Fibroblast of lung (primary cell): ENCODE results near the gene MSLN.
"Not testable (repeated sequence)": the region's sequence is repeated elsewhere in the genome, so short reads cannot be mapped to it uniquely, and the experiment has no call there.

Experiments used
- EZH2 ChIP-seq: IDR thresholded peaks from 2 replicates; pipeline ENCODE4 v1.5.1; 2012; ENCODE audit warnings: low read length, control low read depth, mild to moderate bottlenecking; ENCODE audit errors: missing control alignments
- TF ChIP-seq, protein P1 (sequence below), 2 donors: IDR thresholded peaks in 1 of 2; conservative IDR thresholded peaks in 1 of 2; 1 replicate in 1 of 2; 2 replicates in 1 of 2; pipeline ENCODE4 v1.5.1; 2011 to 2012; ENCODE audit warnings: low read length in 2 of 2, control low read depth in 1 of 2, inconsistent platforms in 1 of 2, low read depth in 1 of 2, mild to moderate bottlenecking in 1 of 2

DNA sequence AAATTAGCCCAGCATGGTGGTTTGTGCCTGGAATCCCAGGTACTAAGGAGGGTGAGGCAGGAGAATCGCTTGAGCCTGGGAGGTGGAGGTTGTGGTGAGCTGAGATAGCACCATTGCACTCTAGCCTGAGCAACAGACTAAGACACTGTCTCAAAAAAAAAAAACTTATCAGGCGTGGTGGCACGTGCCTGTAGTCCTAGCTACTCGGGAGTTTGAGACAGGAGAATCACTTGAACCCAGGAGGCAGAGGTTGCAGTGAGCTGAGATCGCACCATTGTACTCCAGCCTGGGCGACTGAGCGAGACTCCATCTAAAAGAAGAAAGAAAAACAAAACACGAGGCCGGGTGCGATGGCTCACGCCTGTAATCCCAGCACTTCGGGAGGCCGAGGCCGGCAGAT, 17.6 kb upstream of the MSLN start:
- TF ChIP-seq, protein P1, sequence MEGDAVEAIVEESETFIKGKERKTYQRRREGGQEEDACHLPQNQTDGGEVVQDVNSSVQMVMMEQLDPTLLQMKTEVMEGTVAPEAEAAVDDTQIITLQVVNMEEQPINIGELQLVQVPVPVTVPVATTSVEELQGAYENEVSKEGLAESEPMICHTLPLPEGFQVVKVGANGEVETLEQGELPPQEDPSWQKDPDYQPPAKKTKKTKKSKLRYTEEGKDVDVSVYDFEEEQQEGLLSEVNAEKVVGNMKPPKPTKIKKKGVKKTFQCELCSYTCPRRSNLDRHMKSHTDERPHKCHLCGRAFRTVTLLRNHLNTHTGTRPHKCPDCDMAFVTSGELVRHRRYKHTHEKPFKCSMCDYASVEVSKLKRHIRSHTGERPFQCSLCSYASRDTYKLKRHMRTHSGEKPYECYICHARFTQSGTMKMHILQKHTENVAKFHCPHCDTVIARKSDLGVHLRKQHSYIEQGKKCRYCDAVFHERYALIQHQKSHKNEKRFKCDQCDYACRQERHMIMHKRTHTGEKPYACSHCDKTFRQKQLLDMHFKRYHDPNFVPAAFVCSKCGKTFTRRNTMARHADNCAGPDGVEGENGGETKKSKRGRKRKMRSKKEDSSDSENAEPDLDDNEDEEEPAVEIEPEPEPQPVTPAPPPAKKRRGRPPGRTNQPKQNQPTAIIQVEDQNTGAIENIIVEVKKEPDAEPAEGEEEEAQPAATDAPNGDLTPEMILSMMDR (conservative IDR thresholded peaks at IDR 0.05 in 1 of 2, IDR thresholded peaks at IDR 0.05 in 1 of 2; ENCODE audit: low read depth in 1 of 2, low read length in 2 of 2), result not testable (repeated sequence)
- TF ChIP-seq EZH2, result not testable (repeated sequence)
